T47D (cell line): ENCODE measurements around the gene STARD3.

Experiments used
- DNase-seq, 2 experiments: peaks; one replicate each; pipeline versions ENCODE4 v3.0.0 to v3.0.0-alpha.2; 2011 to 2012; ENCODE audit warnings: low read depth in 1 of 2, low spot score in 1 of 2
- JUND ChIP-seq: IDR thresholded peaks from 2 replicates; pipeline ENCODE4 v1.6.1; 2012; ENCODE audit warnings: low read depth
- in situ Hi-C: cut with HindIII; loops from 2 replicates; pipeline ENCODE4 v1.10.0; 2016; ENCODE audit warnings: low sequenced_read_pairs, low pct_unique_long_range_greater_than_20kb

STARD3 gene

GRCh38 chr17:39664581-39665561 lies 27.9 kb downstream of the STARD3 start, which contains the start of gene TCAP:
Gene TCAP, plus strand, starts transcription at chr17:39665349. Its CDS starts 11 bp downstream, at chr17:39665360.
- DNase-seq = no peak
- TF ChIP-seq JUND = no peak
- in situ Hi-C loops = no loop called here

DNA sequence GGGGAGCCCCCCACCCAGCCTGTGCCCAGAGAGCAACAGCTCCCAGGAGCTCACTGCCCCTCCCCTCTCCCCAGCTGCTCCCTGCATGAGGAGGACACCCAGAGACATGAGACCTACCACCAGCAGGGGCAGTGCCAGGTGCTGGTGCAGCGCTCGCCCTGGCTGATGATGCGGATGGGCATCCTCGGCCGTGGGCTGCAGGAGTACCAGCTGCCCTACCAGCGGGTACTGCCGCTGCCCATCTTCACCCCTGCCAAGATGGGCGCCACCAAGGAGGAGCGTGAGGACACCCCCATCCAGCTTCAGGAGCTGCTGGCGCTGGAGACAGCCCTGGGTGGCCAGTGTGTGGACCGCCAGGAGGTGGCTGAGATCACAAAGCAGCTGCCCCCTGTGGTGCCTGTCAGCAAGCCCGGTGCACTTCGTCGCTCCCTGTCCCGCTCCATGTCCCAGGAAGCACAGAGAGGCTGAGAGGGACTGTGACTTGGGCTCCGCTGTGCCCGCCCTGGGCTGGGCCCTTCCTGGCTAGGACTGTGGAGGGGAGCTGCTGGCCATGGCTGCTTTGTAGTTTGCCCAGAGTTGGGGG lies 28.8 kb downstream of the STARD3 start:
- in situ Hi-C loops = no loop called here
- no peak for TF ChIP-seq JUND
- peak in 1 of 2 experiments; percentile 62 for DNase-seq

DNA sequence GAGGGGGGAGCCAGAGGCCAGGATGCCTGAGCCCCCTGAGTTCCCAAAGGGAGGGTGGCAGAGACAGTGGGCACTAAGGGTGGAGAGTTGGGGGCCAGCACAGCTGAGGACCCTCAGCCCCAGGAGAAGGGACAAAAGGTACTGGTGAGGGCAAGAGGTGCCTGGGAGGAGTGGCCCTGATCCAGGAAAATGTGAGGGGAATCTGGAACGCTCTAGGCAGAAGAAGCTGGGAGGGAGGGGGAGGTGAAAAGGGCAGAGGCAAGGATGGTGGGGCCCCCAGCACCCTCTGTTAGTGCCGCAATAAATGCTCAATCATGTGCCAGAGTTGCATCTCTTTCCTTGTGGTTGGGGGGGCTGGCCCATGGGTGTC lies 29.3 kb downstream of the STARD3 start:
- TF ChIP-seq JUND = no peak
- in situ Hi-C loops = no loop called here
- no peak for DNase-seq

DNA sequence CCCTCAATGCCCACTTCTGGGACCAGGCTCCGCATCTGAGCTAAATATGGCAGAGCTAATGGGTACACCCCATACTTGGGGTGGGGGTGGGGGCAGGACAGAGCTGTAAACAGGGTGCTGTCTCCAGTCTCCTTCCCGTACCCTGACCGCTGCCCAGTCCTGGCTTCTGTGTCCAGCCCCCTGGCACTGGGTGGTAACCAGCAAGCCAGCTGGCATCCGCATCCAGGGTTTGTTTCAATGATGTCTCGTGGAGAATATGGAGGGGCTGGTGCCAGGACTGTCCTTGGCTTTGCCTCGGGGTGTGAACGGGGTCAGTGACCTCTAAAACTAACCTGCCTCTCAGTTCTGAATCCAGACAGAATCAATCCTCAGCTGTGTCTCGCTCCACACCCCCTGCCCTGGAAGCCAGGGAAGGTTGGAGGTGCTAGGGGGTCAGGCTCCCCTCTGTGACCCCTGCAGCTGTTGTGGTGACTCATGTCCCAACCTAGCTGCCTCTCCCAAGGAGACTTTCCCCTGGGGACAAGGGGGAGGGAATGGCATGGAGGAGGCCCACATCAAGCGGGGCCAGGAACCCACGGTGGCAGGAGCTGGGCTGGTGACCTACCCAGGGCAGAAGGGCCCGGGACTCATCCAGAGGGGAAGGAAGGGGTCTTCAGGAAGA lies 29.8 kb downstream of the STARD3 start:
- in situ Hi-C loops = no loop called here
- TF ChIP-seq JUND = no peak
- DNase-seq = no peak

DNA sequence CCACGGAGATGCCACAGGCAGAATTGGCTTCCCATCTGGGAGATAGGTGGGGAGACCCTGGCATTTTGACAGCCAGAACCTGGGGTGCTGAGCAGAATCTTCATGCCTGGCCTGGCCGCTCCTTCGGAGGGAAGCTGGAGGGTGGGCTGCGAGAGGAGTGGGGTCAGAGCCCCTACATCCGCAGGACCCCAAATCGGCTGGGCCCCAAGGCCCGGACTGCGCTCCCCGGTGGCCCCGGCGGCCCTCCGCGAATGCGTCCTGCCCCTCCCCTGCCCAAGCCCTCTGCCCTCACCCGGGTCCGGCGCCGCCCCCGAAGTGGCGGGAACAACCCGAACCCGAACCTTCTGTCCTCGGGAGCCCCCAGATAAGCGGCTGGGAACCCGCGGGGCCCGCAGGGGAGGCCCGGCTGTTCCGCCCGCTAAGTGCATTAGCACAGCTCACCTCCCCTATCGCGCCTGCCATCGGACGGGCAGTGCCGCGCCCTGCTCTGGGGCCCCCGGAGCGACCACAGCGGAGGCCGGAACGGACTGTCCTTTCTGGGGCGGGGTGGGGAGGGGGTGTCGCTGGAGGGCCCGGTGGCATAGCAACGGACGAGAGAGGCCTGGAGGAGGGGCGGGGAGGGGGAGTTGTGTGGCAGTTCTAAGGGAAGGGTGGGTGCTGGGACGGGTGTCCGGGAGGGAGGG lies 30.5 kb downstream of the STARD3 start:
- TF ChIP-seq JUND = no peak
- in situ Hi-C loops = no loop called here
- DNase-seq = no peak

GRCh38 chr17:39667945-39668924 lies 31.3 kb downstream of the STARD3 start, which contains the start of gene PNMT:
Gene PNMT, plus strand, starts transcription at chr17:39668453. Its CDS starts 23 bp downstream, at chr17:39668476.
- in situ Hi-C loops = no loop called here
- peak; percentile 77 to 88 for DNase-seq
- TF ChIP-seq JUND = no peak

DNA sequence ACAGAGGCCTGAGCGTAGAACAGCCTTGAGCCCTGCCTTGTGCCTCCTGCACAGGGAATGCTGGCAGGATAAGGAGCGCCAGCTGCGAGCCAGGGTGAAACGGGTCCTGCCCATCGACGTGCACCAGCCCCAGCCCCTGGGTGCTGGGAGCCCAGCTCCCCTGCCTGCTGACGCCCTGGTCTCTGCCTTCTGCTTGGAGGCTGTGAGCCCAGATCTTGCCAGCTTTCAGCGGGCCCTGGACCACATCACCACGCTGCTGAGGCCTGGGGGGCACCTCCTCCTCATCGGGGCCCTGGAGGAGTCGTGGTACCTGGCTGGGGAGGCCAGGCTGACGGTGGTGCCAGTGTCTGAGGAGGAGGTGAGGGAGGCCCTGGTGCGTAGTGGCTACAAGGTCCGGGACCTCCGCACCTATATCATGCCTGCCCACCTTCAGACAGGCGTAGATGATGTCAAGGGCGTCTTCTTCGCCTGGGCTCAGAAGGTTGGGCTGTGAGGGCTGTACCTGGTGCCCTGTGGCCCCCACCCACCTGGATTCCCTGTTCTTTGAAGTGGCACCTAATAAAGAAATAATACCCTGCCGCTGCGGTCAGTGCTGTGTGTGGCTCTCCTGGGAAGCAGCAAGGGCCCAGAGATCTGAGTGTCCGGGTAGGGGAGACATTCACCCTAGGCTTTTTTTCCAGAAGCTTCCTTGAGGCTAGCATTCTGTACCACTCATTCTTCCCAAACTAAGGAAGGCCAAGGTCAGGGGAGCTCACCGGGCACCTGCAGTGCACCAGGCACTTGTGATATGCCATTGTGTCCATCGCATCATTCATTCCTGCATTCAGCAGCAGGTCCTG lies 33.2 kb downstream of the STARD3 start:
- no peak for TF ChIP-seq JUND
- in situ Hi-C loops = no loop called here
- DNase-seq = no peak

DNA sequence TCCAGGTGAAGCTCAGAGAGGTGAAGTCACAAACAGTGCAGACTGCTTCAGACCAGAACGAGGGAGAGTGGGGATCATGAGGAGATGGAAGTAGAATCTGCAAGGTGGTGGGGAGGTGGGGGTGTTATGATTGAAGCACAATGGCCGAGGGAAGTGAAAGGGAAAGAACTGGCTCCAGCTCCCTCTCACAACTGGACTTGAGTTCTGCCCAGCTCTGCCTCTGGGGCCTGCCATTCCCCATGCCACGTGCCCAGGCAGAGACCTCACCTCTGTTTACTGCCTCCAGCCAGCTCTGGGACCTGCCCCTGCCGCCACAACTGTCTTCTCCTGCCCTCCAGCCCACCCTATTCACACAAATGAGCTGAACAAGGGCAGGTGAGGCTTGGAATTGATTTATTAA lies 33.8 kb downstream of the STARD3 start:
- in situ Hi-C loops = no loop called here
- no peak for DNase-seq
- no peak for TF ChIP-seq JUND

GRCh38 chr17:39671651-39672521 lies 34.9 kb downstream of the STARD3 start:
- peak; percentile 74 to 85 for DNase-seq
- in situ Hi-C loops = no loop called here
- no peak for TF ChIP-seq JUND
